ENCODE measurements around the gene USP4. TPM values are rescaled to one million over a fixed set of nuclear protein-coding genes. Genes with fewer than 3 reads are reported as not detected.

Gene USP4
- total and polyA plus RNA-seq, 2 donors (not counting 1 experiment from before 2014, with no cell fraction given), result 60.3 to 116 TPM

GRCh38 chr3:49257187-49257586 lies 82.7 kb downstream of the USP4 start:
- H3K27ac Mint-ChIP-seq, result no peak overlapping the region
- CTCF ChIA-PET, result no interaction called here
- WGBS (ENCODE audit: insufficient coverage), result 64% methylated on average over 2 of the region's 3 CpGs

More at GRCh38 chr3:49257187-49257586, 82.7 kb downstream of the USP4 start:
- no peak for DNase-seq
- Histone ChIP-seq H4K20me1 (ENCODE audit: control insufficient read depth, insufficient read depth, low read length, poor library complexity, severe bottlenecking) (no peaks in the 10 kb centered on the region), H3K27me3 (replicated peaks in 1 of 4; ENCODE audit: control extremely low read depth in 1 of 4, control insufficient read depth in 3 of 4, insufficient read depth in 4 of 4, low read length in 3 of 4) (no peaks in the 10 kb centered on the region), H3K4me3 (ENCODE audit: control extremely low read depth in 1 of 5, extremely low read depth in 1 of 5, insufficient read depth in 1 of 5, low read depth in 2 of 5, low read length in 4 of 5) (no peak overlapping the region), H3K4me2 (replicated peaks; ENCODE audit: low read depth, low read length, poor library complexity, severe bottlenecking) (no peak overlapping the region), H3K9ac (ENCODE audit: low read length) (no peak overlapping the region), H3K9me3 (ENCODE audit: control extremely low read depth in 1 of 3, control insufficient read depth in 2 of 3, insufficient read depth in 1 of 3, low read length in 2 of 3) (no peaks in the 10 kb centered on the region), H3K4me1 (ENCODE audit: control insufficient read depth in 2 of 2, insufficient read depth in 2 of 2, low read length in 2 of 2) (no peaks in the 10 kb centered on the region), H2AFZ (ENCODE audit: insufficient read depth, low read depth, low read length, poor library complexity, severe bottlenecking) (no peak overlapping the region), H3K36me3 (replicated peaks in 1 of 2; ENCODE audit: control extremely low read depth in 1 of 2, control insufficient read depth in 1 of 2, extremely low read depth in 1 of 2, insufficient read depth in 2 of 2, low read length in 1 of 2) (no peaks in the 10 kb centered on the region), H3K27ac (ENCODE audit: low read length in 2 of 2) (no peak overlapping the region), H3K79me2 (ENCODE audit: control insufficient read depth, insufficient read depth, low read length) (no peaks in the 10 kb centered on the region)
- Mint-ChIP-seq H3K27me3 (no peaks in the 10 kb centered on the region), H3K4me3 (no peak overlapping the region), H3K4me1 (no peaks in the 10 kb centered on the region), H3K9me3 (ENCODE audit: insufficient read depth) (no peaks in the 10 kb centered on the region)
- ATAC-seq (ENCODE audit: low read depth), result no peak
- POLR2A ChIA-PET, result no interaction called here
- TF ChIP-seq CTCF (IDR thresholded peaks at IDR 0.05) (no peak), EZH2 (IDR thresholded peaks at IDR 0.05; ENCODE audit: borderline replicate concordance, insufficient read depth, low read depth, low read length, poor library complexity, severe bottlenecking) (no peak)
- intact Hi-C loops (cut with micrococcal nuclease), result no loop called here
